GM13976 (cell line): ENCODE results near the gene XYLT2.
A peak's percentile ranks its signal among the peaks of the same experiment; 100 is the strongest.
"Not testable (repeated sequence)": the region's sequence is repeated elsewhere in the genome, so short reads cannot be mapped to it uniquely, and the experiment has no call there.

Source experiments
- DNase-seq: peaks from one replicate; pipeline ENCODE4 v3.0.0; 2012; ENCODE audit warnings: low spot score
- in situ Hi-C: fragments of 300-500 bp; cut with MboI; formaldehyde crosslinking; loops from one replicate; pipeline ENCODE4 v1.12.0; 2022; ENCODE audit warnings: low sequenced_read_pairs, mixed read lengths, inconsistent platforms; ENCODE audit not compliant: unreplicated experiment
- TF ChIP-seq, protein P1 (sequence below): IDR thresholded peaks from 2 replicates; pipeline ENCODE4 v1.5.1; 2012; ENCODE audit warnings: borderline replicate concordance, mild to moderate bottlenecking; ENCODE audit not compliant: insufficient read depth; ENCODE audit errors: extremely low read depth, missing control alignments, control extremely low read depth

Gene XYLT2

DNA sequence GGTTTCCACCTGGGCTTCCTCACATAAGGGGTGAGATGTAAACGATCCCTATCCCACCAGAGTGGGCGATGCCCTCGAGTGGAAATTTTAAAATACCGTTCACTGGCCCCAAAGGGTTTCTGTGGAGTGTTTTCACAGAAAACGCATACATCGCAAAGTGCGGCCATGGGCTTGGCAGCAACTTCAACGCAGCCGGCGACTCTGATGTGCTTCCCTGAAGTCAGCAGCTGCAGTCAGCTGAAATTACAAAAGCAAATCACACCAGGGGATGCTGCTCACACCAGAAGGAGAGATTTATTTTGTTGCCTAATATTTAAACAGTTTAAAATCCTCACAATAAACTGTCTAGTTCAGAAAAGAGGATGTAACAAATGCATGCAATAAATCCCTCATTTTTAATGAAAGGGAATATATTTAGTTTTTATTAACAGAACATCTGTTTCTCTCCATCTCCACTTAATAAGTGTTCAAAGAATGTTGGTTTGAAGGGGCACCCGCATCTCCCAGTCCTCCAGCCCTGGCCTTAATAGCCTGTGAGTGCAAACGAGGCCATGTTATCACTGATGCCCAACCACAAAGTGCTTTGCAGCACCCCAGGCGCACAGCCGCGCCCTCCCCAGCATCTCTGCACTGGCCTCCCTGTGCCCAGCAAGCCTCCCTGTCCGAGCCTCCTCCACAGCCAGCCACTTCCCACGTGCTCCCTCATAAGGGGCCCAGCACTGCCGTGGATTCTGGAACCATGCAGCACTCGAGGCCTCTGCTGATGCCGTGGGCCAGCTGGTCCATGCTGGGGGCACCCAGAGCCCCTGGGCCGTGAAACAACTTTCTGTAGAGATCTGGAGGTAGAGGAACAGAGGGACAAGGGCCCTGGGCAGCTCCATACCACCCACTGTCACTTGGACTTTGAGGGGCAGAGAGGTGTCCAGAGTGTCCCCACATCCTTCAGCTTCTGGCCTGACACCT lies 17.3 kb upstream of the XYLT2 start:
- TF ChIP-seq, protein P1, sequence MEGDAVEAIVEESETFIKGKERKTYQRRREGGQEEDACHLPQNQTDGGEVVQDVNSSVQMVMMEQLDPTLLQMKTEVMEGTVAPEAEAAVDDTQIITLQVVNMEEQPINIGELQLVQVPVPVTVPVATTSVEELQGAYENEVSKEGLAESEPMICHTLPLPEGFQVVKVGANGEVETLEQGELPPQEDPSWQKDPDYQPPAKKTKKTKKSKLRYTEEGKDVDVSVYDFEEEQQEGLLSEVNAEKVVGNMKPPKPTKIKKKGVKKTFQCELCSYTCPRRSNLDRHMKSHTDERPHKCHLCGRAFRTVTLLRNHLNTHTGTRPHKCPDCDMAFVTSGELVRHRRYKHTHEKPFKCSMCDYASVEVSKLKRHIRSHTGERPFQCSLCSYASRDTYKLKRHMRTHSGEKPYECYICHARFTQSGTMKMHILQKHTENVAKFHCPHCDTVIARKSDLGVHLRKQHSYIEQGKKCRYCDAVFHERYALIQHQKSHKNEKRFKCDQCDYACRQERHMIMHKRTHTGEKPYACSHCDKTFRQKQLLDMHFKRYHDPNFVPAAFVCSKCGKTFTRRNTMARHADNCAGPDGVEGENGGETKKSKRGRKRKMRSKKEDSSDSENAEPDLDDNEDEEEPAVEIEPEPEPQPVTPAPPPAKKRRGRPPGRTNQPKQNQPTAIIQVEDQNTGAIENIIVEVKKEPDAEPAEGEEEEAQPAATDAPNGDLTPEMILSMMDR = no peak
- in situ Hi-C loops = no loop called here
- DNase-seq = no peak

DNA sequence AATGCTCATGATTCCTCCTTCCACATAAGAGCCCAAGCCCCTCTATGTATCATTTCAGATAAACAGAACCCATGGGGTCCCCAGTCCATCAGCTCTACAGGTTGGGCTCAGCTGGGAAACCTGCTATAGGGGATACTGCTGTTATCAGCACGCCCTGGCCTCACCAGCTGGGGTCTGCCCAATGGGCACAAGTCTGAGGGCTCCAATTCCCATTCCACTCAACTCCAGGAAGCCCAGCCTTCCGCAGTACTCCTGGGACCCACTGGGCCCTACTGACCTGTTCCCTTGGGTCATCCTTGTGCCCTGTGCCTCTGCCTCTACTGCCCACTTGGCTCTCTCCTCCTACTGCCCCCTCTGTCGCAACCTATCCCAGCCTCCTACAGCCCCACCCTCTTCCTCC lies 16.2 kb upstream of the XYLT2 start:
- TF ChIP-seq, protein P1 = no peak
- in situ Hi-C loops = no loop called here

DNA sequence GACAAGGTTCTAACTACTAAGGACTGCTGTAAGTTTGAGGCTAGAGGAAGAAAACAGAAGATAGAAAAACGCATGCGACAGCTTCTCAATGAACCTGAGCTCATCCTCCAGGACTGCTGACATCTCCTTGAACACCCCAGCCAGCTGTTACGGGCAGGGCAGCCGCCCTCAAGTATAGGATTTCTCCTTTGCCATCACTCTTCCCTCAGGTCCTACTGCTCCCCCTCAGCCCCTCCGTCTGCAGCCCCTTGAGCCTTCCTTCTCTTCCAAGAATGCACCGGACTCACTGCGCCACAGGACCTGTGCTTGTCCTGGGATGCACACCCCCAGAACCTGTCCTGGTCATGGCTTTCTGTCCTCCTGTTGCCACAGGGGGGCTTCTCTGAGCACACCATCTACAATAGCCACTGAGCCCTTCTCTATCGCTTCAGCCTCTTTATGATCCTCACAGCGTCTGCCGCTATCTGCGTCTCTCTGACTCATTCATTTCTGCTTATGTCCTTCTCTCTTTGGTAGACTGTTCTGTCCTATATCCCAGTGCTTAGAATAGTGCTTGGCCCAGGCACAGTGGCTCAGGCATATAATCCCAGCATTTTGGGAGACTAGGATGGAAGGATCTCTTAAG lies 15.7 kb upstream of the XYLT2 start:
- in situ Hi-C loops = no loop called here
- TF ChIP-seq, protein P1 = no peak
- no peak for DNase-seq

More for the DNA sequence above, 16.2 kb upstream of the XYLT2 start:
- DNase-seq = no peak

DNA sequence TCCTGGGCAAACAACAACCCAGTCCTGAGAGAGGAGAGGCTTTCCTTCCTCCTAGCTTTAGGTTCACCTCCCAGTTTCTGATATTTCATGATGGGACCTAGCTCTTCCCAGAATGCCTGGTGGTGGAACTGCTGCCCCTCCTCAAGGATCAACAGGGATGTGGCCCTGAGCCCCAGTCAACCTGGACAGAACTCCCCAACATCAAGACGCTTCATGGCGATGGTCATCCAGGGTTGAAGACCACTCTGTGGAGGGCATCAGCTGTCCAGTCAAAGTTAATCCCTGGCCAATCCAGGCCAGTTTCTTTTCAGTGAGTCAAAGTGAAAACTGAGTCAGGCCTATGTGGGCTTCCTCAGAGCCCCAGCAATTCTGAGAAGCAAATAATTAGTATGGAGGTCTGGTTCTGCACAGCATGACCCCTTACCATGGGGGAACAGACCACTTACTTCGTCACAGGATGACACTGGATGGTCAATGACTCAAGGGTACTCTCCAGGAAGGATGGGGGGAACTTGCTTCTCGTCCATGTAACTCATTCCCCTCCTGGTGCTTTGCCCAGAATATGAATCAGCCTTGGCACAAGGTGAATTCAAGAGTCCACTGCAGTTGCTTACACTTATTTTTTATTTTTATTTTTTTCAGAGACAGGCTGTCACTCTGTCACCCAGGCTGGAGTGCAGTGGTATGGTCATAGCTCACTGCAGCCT lies 14.7 kb upstream of the XYLT2 start:
- in situ Hi-C loops = no loop called here
- no peak for DNase-seq
- TF ChIP-seq, protein P1 = no peak

DNA sequence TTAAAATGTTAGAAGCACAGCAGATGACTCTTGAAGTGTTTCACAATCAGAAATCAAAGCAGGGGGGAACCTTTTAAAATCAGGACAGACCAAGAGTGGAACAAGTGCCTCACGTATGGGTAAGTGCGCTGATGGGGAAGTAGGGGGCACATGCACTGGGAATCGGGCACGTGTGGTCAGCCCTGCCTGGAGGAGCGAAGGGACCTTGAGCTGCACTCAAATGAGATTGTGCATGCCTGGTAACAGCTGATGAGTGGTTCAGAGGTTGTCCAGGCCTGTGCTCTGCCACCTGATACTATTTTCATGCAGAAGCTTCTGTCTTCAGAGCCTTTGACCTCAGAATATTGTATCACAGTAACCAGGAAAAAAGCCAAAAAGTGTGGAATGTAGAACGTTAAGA lies 13.7 kb upstream of the XYLT2 start:
- TF ChIP-seq, protein P1 = no peak
- no peak for DNase-seq
- in situ Hi-C loops = no loop called here

DNA sequence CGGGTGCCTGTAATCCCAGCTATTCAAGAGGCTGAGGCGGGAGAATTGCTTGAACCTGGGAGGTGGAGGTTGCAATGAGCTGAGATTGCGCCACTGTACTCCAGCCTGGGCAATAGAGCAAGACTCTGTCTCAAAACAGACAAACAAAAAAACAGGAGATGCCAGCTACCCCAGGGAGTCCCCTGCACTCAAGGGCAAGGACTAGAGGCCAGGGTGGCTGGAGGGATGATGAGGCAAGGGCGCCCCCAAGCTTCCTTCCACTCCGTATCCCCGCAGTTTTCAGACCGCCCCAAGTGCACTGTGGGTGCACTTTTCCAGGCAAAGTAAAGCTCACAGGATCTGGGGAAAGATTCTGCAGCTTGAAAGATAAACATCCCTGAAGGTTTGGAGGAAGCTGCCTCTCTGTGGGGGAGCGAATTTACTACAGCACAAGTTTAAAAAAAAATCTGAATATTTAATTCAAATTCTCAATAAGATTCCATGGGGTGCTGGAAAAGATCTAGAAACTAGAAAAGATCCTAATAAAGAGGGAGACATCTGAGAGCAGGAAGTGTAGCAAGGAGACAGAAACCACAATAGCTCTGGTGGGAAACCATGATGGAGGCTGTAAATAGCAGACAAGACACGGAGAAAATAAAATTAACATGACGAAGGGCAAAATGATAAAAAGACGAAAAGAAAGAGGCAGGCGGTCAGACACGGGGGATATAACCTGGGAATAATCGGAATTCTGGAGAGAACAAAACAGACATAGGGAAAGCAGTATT lies 12.5 kb upstream of the XYLT2 start:
- in situ Hi-C loops, DNase-seq: not testable (repeated sequence)
- TF ChIP-seq, protein P1 = peak; percentile 29
